Peyer's patch (tissue), 4 donors: Measurements from ENCODE around the gene PLXNA2. TPM values are rescaled to one million over a fixed set of nuclear protein-coding genes. Genes with fewer than 3 reads are reported as not detected.

Experiments
- DNase-seq, 3 donors: peaks; one replicate each; pipeline ENCODE4 v3.0.0-alpha.2; 2017 to 2019
- H3K27ac ChIP-seq, 4 donors: fragments of 200-600 bp; sonication (generic); one replicate each; pipeline ENCODE4 v1.5.1; 2016 to 2019
- H3K27me3 ChIP-seq, 2 donors: fragments of 200-600 bp; sonication (generic); one replicate each; pipeline ENCODE4 v1.5.1; 2019
- H3K36me3 ChIP-seq, 3 donors: fragments of 200-600 bp; sonication (generic); one replicate each; pipeline ENCODE4 v1.5.1; 2016 to 2019
- H3K4me1 ChIP-seq, 4 donors: fragments of 200-600 bp; sonication (generic); one replicate each; pipeline ENCODE4 v1.5.1; 2016 to 2019
- H3K4me3 ChIP-seq, 4 donors: fragments of 200-600 bp; sonication (generic); 1 replicate in 3 of 4; 2 replicates in 1 of 4; pipeline ENCODE4 v1.5.1; 2016 to 2019; ENCODE audit warnings: mild to moderate bottlenecking in 1 of 4
- H3K9me3 ChIP-seq, 4 donors: fragments of 200-600 bp; sonication (generic); one replicate each; pipeline ENCODE4 v1.5.1; 2016 to 2019; ENCODE audit warnings: mild to moderate bottlenecking in 1 of 4
- CTCF ChIP-seq, 6 experiments: fragments of 450-650 bp in 4 of 6; fragments of 200-600 bp in 2 of 6; sonication (generic) in 1 of 6; IDR thresholded peaks; one replicate each; pipeline ENCODE4 v1.5.1; 2017 to 2019; ENCODE audit warnings: antibody characterized with exemption in 6 of 6, mild to moderate bottlenecking in 3 of 6, moderate library complexity in 1 of 6
- POLR2A ChIP-seq, 2 donors: fragments of 450-650 bp; IDR thresholded peaks; one replicate each; pipeline ENCODE4 v1.5.1; 2017; ENCODE audit warnings: antibody characterized with exemption in 2 of 2, mild to moderate bottlenecking in 2 of 2, moderate library complexity in 2 of 2
- total RNA-seq, 4 donors: library from RNA; depleted of rRNA; stranded (reverse); fragments of >200 nt; gene quantifications; one replicate each; pipeline ENCODE4 v1.1.0, GENCODE V29; 2016

The PLXNA2 gene
- total RNA-seq, 4 donors from 2014 or later: 51.5 to 70.2 (median 62.5) TPM

- no peak overlapping the region for H3K27ac ChIP-seq
- H3K36me3 ChIP-seq: no peaks in the 10 kb centered on the region
- H3K4me1 ChIP-seq: no peaks in the 10 kb centered on the region
- DNase-seq: no peak
- H3K4me3 ChIP-seq: no peak overlapping the region
- TF ChIP-seq CTCF (IDR thresholded peaks at IDR 0.05) (no peak), POLR2A (IDR thresholded peaks at IDR 0.05) (no peak)
- H3K27me3 ChIP-seq: no peaks in the 10 kb centered on the region
- H3K9me3 ChIP-seq: no peaks in the 10 kb centered on the region
Measured at GRCh38 chr1:207992677-207993236, 251.4 kb downstream of the PLXNA2 start.

- H3K27ac ChIP-seq: no peak overlapping the region
- no peaks in the 10 kb centered on the region for H3K9me3 ChIP-seq
- no peak overlapping the region for H3K4me3 ChIP-seq
- no peaks in the 10 kb centered on the region for H3K36me3 ChIP-seq
- no peaks in the 10 kb centered on the region for H3K4me1 ChIP-seq
- no peaks in the 10 kb centered on the region for H3K27me3 ChIP-seq
- no peak for TF ChIP-seq CTCF (IDR thresholded peaks at IDR 0.05)
- no peak for TF ChIP-seq POLR2A (IDR thresholded peaks at IDR 0.05)
- no peak for DNase-seq
Measured at GRCh38 chr1:207991583-207992026, 252.6 kb downstream of the PLXNA2 start.

- no peaks in the 10 kb centered on the region for H3K36me3 ChIP-seq
- H3K4me1 ChIP-seq: no peaks in the 10 kb centered on the region
- no peak overlapping the region for H3K4me3 ChIP-seq
- TF ChIP-seq POLR2A (IDR thresholded peaks at IDR 0.05) (no peak), CTCF (IDR thresholded peaks at IDR 0.05) (no peak)
- no peak for DNase-seq
- no peaks in the 10 kb centered on the region for H3K9me3 ChIP-seq
- no peak overlapping the region for H3K27ac ChIP-seq
- no peaks in the 10 kb centered on the region for H3K27me3 ChIP-seq
Measured at GRCh38 chr1:207990876-207991582, 253.2 kb downstream of the PLXNA2 start.

- no peak for TF ChIP-seq POLR2A (IDR thresholded peaks at IDR 0.05)
- TF ChIP-seq CTCF (IDR thresholded peaks at IDR 0.05): no peak
- Histone ChIP-seq H3K27me3 (no peaks in the 10 kb centered on the region), H3K4me3 (no peak overlapping the region), H3K27ac (no peak overlapping the region), H3K9me3 (no peaks in the 10 kb centered on the region), H3K4me1 (no peaks in the 10 kb centered on the region), H3K36me3 (no peaks in the 10 kb centered on the region)
- DNase-seq: no peak
Measured at GRCh38 chr1:207990455-207990854, 253.7 kb downstream of the PLXNA2 start.

GRCh38 chr1:207988326-207989165, 255.6 kb downstream of the PLXNA2 start:
- H3K36me3 ChIP-seq: no peaks in the 10 kb centered on the region
- no peaks in the 10 kb centered on the region for H3K27me3 ChIP-seq
- no peak for DNase-seq
- H3K9me3 ChIP-seq: no peaks in the 10 kb centered on the region
- no peak overlapping the region for H3K4me3 ChIP-seq
- TF ChIP-seq CTCF (IDR thresholded peaks at IDR 0.05) (no peak), POLR2A (IDR thresholded peaks at IDR 0.05) (no peak)
- H3K4me1 ChIP-seq: no peaks in the 10 kb centered on the region
- H3K27ac ChIP-seq: no peak overlapping the region
